Osteoblast (primary cell): ENCODE results near the gene ZNF529. TPM values are rescaled to one million over a fixed set of nuclear protein-coding genes. Genes with fewer than 3 reads are reported as not detected.
A peak's percentile ranks its signal among the peaks of the same experiment; 100 is the strongest.

Experiments
- DNase-seq: peaks from one replicate; pipeline ENCODE4 v3.0.0; 2011; ENCODE audit warnings: low spot score, mixed read lengths; ENCODE audit not compliant: insufficient read length; ENCODE audit errors: missing footprints
- H2AFZ ChIP-seq: 2 replicates; pipeline ENCODE4 v1.6.0; 2011; ENCODE audit warnings: mild to moderate bottlenecking, low read length
- H3K27ac ChIP-seq: 2 replicates; pipeline ENCODE4 v1.5.1; 2011; ENCODE audit warnings: mild to moderate bottlenecking, low read depth, low read length, moderate library complexity
- H3K27me3 ChIP-seq: 2 replicates; pipeline ENCODE4 v1.6.0; 2012; ENCODE audit warnings: mild to moderate bottlenecking, control low read depth, inconsistent platforms, low read length, moderate library complexity; ENCODE audit not compliant: insufficient read depth
- H3K36me3 ChIP-seq: 2 replicates; pipeline ENCODE4 v1.5.1; 2011; ENCODE audit warnings: mild to moderate bottlenecking, low read length, control low read depth, moderate library complexity; ENCODE audit not compliant: insufficient read depth
- H3K4me1 ChIP-seq: 2 replicates; pipeline ENCODE4 v1.5.1; 2011; ENCODE audit warnings: mild to moderate bottlenecking, low read length, control low read depth, moderate library complexity; ENCODE audit not compliant: insufficient read depth
- H3K4me2 ChIP-seq: 2 replicates; pipeline ENCODE4 v1.6.0; 2011; ENCODE audit warnings: mild to moderate bottlenecking, low read length; ENCODE audit not compliant: insufficient read depth
- H3K4me3 ChIP-seq: fragments of 200-600 bp; sonication (generic); 3 replicates; pipeline ENCODE4 v1.5.1; 2012; ENCODE audit warnings: mild to moderate bottlenecking, low read length, inconsistent platforms; ENCODE audit not compliant: insufficient read depth
- H3K79me2 ChIP-seq: 2 replicates; pipeline ENCODE4 v1.6.0; 2012; ENCODE audit warnings: mild to moderate bottlenecking, low read length, control low read depth, inconsistent platforms; ENCODE audit not compliant: insufficient read depth
- H3K9me3 ChIP-seq: 2 replicates; pipeline ENCODE4 v1.5.1; 2011; ENCODE audit warnings: low read depth, low read length, control low read depth
- H4K20me1 ChIP-seq: 2 replicates; pipeline ENCODE4 v1.6.0; 2012; ENCODE audit warnings: mild to moderate bottlenecking, low read length, control low read depth; ENCODE audit not compliant: insufficient read depth
- CTCF ChIP-seq: IDR thresholded peaks from 2 replicates; pipeline ENCODE4 v1.5.1; 2011; ENCODE audit warnings: mild to moderate bottlenecking, low read depth, low read length, moderate library complexity; ENCODE audit errors: extremely low read depth
- total RNA-seq: library from RNA; depleted of rRNA; stranded (reverse); fragments of >200 nt; gene quantifications from 2 replicates; pipeline ENCODE4 v1.2.3, GENCODE V29; 2012

The ZNF529 gene
- total RNA-seq, 1 donor, result 11.9 TPM

GRCh38 chr19:36574741-36575140, 1.6 kb upstream of the ZNF529 start:
- H2AFZ ChIP-seq, result no peak overlapping the region
- H3K79me2 ChIP-seq, result peaks cover 58% of the 10 kb centered on the region
- peaks cover 22% of the 10 kb centered on the region for H3K36me3 ChIP-seq
- DNase-seq, result no peak
- H3K4me2 ChIP-seq, result peak overlapping the region; percentile 94
- H3K9me3 ChIP-seq, result no peaks in the 10 kb centered on the region
- no peaks in the 10 kb centered on the region for H3K27me3 ChIP-seq
- TF ChIP-seq CTCF, result no peak
- H4K20me1 ChIP-seq, result no peaks in the 10 kb centered on the region
- peak overlapping the region; percentile 97 for H3K4me3 ChIP-seq
- no peak overlapping the region for H3K27ac ChIP-seq
- peaks cover 12% of the 10 kb centered on the region for H3K4me1 ChIP-seq

- peak overlapping the region; percentile 97 for H3K4me3 ChIP-seq
- no peaks in the 10 kb centered on the region for H3K27me3 ChIP-seq
- peaks cover 63% of the 10 kb centered on the region for H3K79me2 ChIP-seq
- peak; percentile 18 for DNase-seq
- TF ChIP-seq CTCF, result no peak
- peaks cover 19% of the 10 kb centered on the region for H3K36me3 ChIP-seq
- H3K9me3 ChIP-seq, result no peaks in the 10 kb centered on the region
- peak overlapping the region; percentile 99 for H2AFZ ChIP-seq
- peak overlapping the region; percentile 89 for H3K27ac ChIP-seq
- no peaks in the 10 kb centered on the region for H4K20me1 ChIP-seq
- peaks cover 12% of the 10 kb centered on the region for H3K4me1 ChIP-seq
- peak overlapping the region; percentile 94 for H3K4me2 ChIP-seq
These were observed 1.0 kb upstream of the ZNF529 start for GRCh38 chr19:36573895-36574720.

- Histone ChIP-seq H3K27ac (peak overlapping the region; percentile 89), H3K4me2 (peak overlapping the region; percentile 94), H3K36me3 (peaks cover 12% of the 10 kb centered on the region), H3K4me1 (peaks cover 12% of the 10 kb centered on the region), H2AFZ (peak overlapping the region; percentile 99), H3K9me3 (no peaks in the 10 kb centered on the region), H3K79me2 (peaks cover 75% of the 10 kb centered on the region), H4K20me1 (no peaks in the 10 kb centered on the region), H3K4me3 (peak overlapping the region; percentile 97), H3K27me3 (no peaks in the 10 kb centered on the region)
- no peak for DNase-seq
- TF ChIP-seq CTCF, result no peak
These were observed 486 bp downstream of the ZNF529 start for GRCh38 chr19:36572593-36573019.

GRCh38 chr19:36564391-36564790, 8.7 kb downstream of the ZNF529 start:
- no peak for TF ChIP-seq CTCF
- DNase-seq, result no peak
- Histone ChIP-seq H3K79me2 (peaks cover 73% of the 10 kb centered on the region), H3K27ac (no peak overlapping the region), H3K9me3 (peaks cover 13% of the 10 kb centered on the region), H4K20me1 (no peaks in the 10 kb centered on the region), H3K4me3 (no peak overlapping the region), H2AFZ (no peak overlapping the region), H3K4me2 (no peak overlapping the region), H3K36me3 (peaks cover 12% of the 10 kb centered on the region), H3K4me1 (no peaks in the 10 kb centered on the region), H3K27me3 (no peaks in the 10 kb centered on the region)
